ENCODE measurements around the gene STK10. TPM values are rescaled to one million over a fixed set of nuclear protein-coding genes. Genes with fewer than 3 reads are reported as not detected.
A peak's percentile ranks its signal among the peaks of the same experiment; 100 is the strongest.

Gene STK10
- total and polyA plus RNA-seq, 12 donors = 5.5 to 39.1 (median 19.0) TPM

DNA sequence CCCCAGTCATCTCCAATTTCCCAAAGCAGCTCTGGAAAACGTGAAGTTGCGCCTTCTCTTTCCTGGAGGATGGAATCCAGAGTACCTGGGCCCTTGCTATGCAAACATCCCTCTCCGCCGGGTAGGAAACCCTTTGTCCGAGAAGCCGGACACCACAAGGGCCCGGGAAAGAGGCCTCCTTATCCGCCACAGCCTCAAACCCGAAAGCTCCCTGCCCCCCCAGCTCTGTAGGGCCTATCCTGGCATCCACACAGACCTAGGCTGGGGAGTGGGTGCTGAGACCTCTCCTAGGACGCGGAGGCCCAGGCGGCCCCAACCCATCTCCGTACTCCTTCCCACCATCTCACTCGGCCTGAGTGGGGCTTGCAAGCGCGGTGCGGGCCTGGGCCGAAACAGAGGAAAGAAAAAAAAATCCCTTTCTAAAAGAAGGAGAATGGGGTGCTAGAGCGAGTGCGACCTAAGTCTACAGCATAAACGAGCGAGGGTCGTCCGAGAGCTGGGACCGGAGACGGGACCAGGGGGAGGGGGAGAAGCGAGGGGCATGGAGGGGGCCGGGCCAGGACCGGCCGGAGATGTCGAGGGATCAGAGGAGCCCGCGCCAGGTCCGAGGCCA, 182.2 kb downstream of the STK10 start:
- H3K4me3 ChIP-seq = peak overlapping the region; percentile 43 to 87 (median 77)
- peaks cover 37 to 52% of the 10 kb centered on the region in 2 donors for H3K4me1 ChIP-seq (replicated peaks in 1 of 2)
- WGBS, 4 donors = 0 to 1% (median 0%) methylated on average over 32 to 34 of the region's 34 CpGs
- no peaks in the 10 kb centered on the region for H3K27me3 ChIP-seq
- TF ChIP-seq, protein P1, sequence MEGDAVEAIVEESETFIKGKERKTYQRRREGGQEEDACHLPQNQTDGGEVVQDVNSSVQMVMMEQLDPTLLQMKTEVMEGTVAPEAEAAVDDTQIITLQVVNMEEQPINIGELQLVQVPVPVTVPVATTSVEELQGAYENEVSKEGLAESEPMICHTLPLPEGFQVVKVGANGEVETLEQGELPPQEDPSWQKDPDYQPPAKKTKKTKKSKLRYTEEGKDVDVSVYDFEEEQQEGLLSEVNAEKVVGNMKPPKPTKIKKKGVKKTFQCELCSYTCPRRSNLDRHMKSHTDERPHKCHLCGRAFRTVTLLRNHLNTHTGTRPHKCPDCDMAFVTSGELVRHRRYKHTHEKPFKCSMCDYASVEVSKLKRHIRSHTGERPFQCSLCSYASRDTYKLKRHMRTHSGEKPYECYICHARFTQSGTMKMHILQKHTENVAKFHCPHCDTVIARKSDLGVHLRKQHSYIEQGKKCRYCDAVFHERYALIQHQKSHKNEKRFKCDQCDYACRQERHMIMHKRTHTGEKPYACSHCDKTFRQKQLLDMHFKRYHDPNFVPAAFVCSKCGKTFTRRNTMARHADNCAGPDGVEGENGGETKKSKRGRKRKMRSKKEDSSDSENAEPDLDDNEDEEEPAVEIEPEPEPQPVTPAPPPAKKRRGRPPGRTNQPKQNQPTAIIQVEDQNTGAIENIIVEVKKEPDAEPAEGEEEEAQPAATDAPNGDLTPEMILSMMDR (IDR thresholded peaks at IDR 0.05) = no peak
- TF ChIP-seq POLR2A (IDR thresholded peaks at IDR 0.05) = no peak
- intact Hi-C loops (cut with DNase I) = loop anchor here in 1 of 2 donors (10.0 kb wide), 1 partner anchor 91 kb away; no protein-coding TSS in a partner anchor
- H3K9me3 ChIP-seq (replicated peaks in 1 of 3) = no peaks in the 10 kb centered on the region
- H3K27ac ChIP-seq = peak overlapping the region; percentile 91 to 98 (median 97)
- peak; percentile 25 to 64 (median 46) for DNase-seq
- H3K36me3 ChIP-seq (replicated peaks in 1 of 2) = no peaks in the 10 kb centered on the region

DNA sequence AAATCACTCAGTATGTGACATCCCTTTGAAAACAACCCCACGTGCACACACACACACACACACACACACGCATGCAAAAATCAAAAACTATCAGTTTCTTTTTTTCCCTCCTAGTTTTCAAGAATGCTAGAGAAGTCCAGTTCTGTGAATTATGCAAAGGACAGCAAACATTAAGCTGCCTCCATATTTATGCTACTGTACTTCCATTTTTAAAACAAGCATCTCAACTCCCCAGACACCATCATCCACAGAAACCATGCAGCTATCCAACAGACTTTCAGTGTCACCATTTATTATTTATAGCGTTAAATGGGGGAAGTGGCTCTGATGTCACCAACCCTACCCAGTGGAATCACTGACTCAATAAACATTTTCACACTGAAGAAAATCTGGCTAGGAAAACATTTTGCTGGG, 183.2 kb downstream of the STK10 start:
- Histone ChIP-seq H3K27me3 (no peaks in the 10 kb centered on the region), H3K9me3 (replicated peaks in 1 of 3) (no peaks in the 10 kb centered on the region), H3K27ac (peak overlapping the region; percentile 91 to 98 (median 97)), H3K36me3 (replicated peaks in 1 of 2) (no peaks in the 10 kb centered on the region), H3K4me1 (replicated peaks in 1 of 2) (peaks cover 37 to 60% of the 10 kb centered on the region in 2 donors), H3K4me3 (peak overlapping the region in 1 of 4 donors; percentile 87)
- DNase-seq = peak in 2 of 7 donors; percentile 19 to 24
- intact Hi-C loops (cut with DNase I) = loop anchor here in 1 of 2 donors (10.0 kb wide), 1 partner anchor 90 kb away; no protein-coding TSS in a partner anchor
- WGBS, 4 donors = 16 to 28% (median 22%) methylated on average over 3 of the region's 3 CpGs
- TF ChIP-seq POLR2A (IDR thresholded peaks at IDR 0.05) = no peak
- TF ChIP-seq, protein P1 (IDR thresholded peaks at IDR 0.05) = no peak

DNA sequence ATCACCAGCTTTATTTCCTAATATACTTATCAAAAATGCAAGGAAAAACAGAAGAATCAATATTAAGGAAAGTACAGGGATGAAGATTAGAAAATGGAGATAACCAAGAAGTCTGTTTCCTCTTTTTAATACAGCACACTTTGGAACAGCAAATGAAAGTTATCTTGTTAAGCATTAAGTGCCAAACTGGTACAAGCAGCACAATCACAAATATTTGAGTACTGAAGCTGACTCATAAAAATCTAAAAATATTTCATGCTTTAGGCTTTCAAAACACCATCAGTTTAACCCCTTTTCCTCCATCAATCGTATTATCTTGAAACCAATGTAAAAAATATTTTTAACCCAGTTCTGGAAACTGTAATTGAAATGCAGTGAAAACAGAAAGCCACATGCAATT, 184.3 kb downstream of the STK10 start:
- Histone ChIP-seq H3K27ac (peak overlapping the region in 2 of 5 donors; percentile 14 to 98), H3K36me3 (replicated peaks in 1 of 2) (no peaks in the 10 kb centered on the region), H3K4me1 (replicated peaks in 1 of 2) (peaks cover 37 to 67% of the 10 kb centered on the region in 2 donors), H3K4me3 (peak overlapping the region in 1 of 4 donors; percentile 29), H3K27me3 (no peaks in the 10 kb centered on the region), H3K9me3 (replicated peaks in 1 of 3) (no peaks in the 10 kb centered on the region)
- intact Hi-C loops (cut with DNase I) = loop anchor here in 1 of 2 donors (10.0 kb wide), 1 partner anchor 89 kb away; no protein-coding TSS in a partner anchor
- WGBS, 4 donors = 7 to 16% (median 13%) methylated on average over 1 of the region's 1 CpG
- TF ChIP-seq, protein P1 (IDR thresholded peaks at IDR 0.05) = no peak
- TF ChIP-seq POLR2A (IDR thresholded peaks at IDR 0.05) = no peak
- no peak for DNase-seq

DNA sequence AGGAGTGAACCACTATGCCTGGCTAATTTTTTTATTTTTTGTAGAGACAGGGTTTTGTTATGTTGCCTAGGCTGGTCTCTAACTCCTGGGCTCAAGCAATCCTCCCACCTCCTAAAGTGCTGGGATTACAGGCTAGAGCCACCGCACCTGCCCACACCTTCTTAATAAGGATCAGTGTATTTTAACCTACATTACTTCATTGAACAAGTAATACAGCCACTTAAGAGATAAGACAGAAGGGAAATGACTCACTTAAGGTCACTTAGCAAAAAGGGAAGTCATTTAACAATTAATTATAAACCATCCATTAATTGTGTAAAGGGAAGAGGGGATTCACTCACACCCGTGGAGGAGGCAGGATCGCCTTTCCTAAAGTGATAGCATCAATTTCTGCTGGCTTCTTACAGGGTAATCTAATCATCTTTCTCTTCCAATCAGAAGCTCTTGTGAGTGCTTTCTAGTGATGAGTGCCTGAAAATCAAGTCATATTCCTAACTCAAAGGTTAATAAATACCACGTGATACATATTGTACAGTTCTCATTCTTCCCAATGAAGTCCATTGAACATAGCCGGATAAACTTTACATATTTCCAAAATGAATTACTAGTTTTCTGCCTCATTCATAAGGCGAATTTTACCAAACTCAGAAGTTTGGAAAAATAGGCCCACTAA, 185.0 kb downstream of the STK10 start:
- Histone ChIP-seq H3K9me3 (replicated peaks in 1 of 3) (no peaks in the 10 kb centered on the region), H3K27ac (peak overlapping the region in 2 of 5 donors; percentile 14 to 30), H3K4me1 (replicated peaks in 1 of 2) (peaks cover 37 to 67% of the 10 kb centered on the region in 2 donors), H3K27me3 (no peaks in the 10 kb centered on the region), H3K36me3 (replicated peaks in 1 of 2) (no peaks in the 10 kb centered on the region), H3K4me3 (peak overlapping the region in 1 of 4 donors; percentile 29)
- intact Hi-C loops (cut with DNase I) = loop anchor here in 1 of 2 donors (10.0 kb wide), 1 partner anchor 88 kb away; no protein-coding TSS in a partner anchor
- no peak for DNase-seq
- TF ChIP-seq, protein P1 (IDR thresholded peaks at IDR 0.05) = no peak
- no peak for TF ChIP-seq POLR2A (IDR thresholded peaks at IDR 0.05)
- WGBS, 4 donors = 66 to 70% (median 68%) methylated on average over 6 of the region's 6 CpGs
